GM12878 (cell line): Measurements from ENCODE around the gene SUPT6H. TPM values are rescaled to one million over a fixed set of nuclear protein-coding genes. Genes with fewer than 3 reads are reported as not detected.

Experiments used
- ATAC-seq: fragments of 200-7000 bp; cut with Tn5 transposase; 3 replicates; pipeline ENCODE4 v1.9.1; 2020; ENCODE audit warnings: mild to moderate bottlenecking, moderate library complexity
- BruUV-seq: library from RNA; stranded (reverse); fragments of 400-500 nt; replicated peaks from 2 replicates; lab custom pipeline; 2021; lab: Mats Ljungman, UMichigan
- CTCF ChIA-PET: fragments of 300-600 bp; sonication (Branson Sonifier 250); formaldehyde crosslinking; extraction: SDS; loops from one replicate; lab custom pipeline; 2021; ENCODE audit warnings: inconsistent platforms; lab: Yijun Ruan, JAX
- POLR2A ChIA-PET: fragments of 350-600 bp; formaldehyde crosslinking; extraction: SDS; loops from one replicate; lab custom pipeline; 2021; ENCODE audit warnings: inconsistent platforms; lab: Charles Lee
- RAD21 ChIA-PET: fragments of 300-600 bp; sonication (Branson Sonifier 250); formaldehyde crosslinking; loops from one replicate; lab custom pipeline; 2023; ENCODE audit warnings: antibody characterized with exemption; ENCODE audit not compliant: unreplicated experiment; lab: Charles Lee
- SMC1A ChIA-PET: fragments of 300-600 bp; sonication (Branson Sonifier 250); formaldehyde crosslinking; loops from one replicate; lab custom pipeline; 2023; ENCODE audit not compliant: unreplicated experiment, uncharacterized antibody; lab: Charles Lee
- DNase-seq: peaks from one replicate; pipeline ENCODE4 v3.0.0-alpha.2; 2011; ENCODE audit warnings: low read depth, low spot score
- FAIRE-seq: peaks from 3 replicates; lab custom pipeline; 2011; peaks lifted over from hg19 to GRCh38; lab: Jason Lieb, UNC
- H2AFZ ChIP-seq: 2 replicates; pipeline ENCODE4 v1.6.0; 2011; ENCODE audit warnings: low read depth, low read length, control low read depth; ENCODE audit not compliant: control insufficient read depth
- H3K27ac ChIP-seq: 2 replicates; pipeline ENCODE4 v1.5.1; 2011; ENCODE audit warnings: control low read depth; ENCODE audit not compliant: control insufficient read depth, insufficient read depth
- H3K27me3 ChIP-seq, 2 experiments: replicated peaks in 1 of 2; 2 replicates each; pipeline versions ENCODE4 v1.6.0 to v1.6.1; 2011; ENCODE audit warnings: low read length in 1 of 2; ENCODE audit not compliant: control insufficient read depth in 2 of 2, insufficient read depth in 2 of 2
- H3K36me3 ChIP-seq, 2 experiments: 2 replicates each; pipeline ENCODE4 v1.5.1; 2011; ENCODE audit warnings: low read length in 1 of 2; ENCODE audit not compliant: control insufficient read depth in 2 of 2, insufficient read depth in 2 of 2
- H3K4me1 ChIP-seq: 2 replicates; pipeline ENCODE4 v1.6.1; 2011; ENCODE audit warnings: mild to moderate bottlenecking, low read length, moderate library complexity, mixed read lengths; ENCODE audit not compliant: control insufficient read depth, insufficient read depth
- H3K4me2 ChIP-seq: 2 replicates; pipeline ENCODE4 v1.6.0; 2011; ENCODE audit warnings: control low read depth; ENCODE audit not compliant: control insufficient read depth, insufficient read depth
- H3K4me3 ChIP-seq: fragments of 200-600 bp; sonication (generic); 2 replicates; pipeline ENCODE4 v1.5.1; 2016
- H3K79me2 ChIP-seq: 2 replicates; pipeline ENCODE4 v1.6.0; 2011; ENCODE audit warnings: low read length; ENCODE audit not compliant: control insufficient read depth, insufficient read depth
- H3K9ac ChIP-seq: 2 replicates; pipeline ENCODE4 v1.8.0; 2011; ENCODE audit warnings: low read length, control low read depth, mixed read lengths; ENCODE audit not compliant: control insufficient read depth, insufficient read depth
- H3K9me3 ChIP-seq: replicated peaks from 3 replicates; pipeline ENCODE4 v1.5.1; 2011; ENCODE audit warnings: mild to moderate bottlenecking, low read length; ENCODE audit not compliant: control insufficient read depth, insufficient read depth
- H4K20me1 ChIP-seq: 2 replicates; pipeline ENCODE4 v1.6.0; 2011; ENCODE audit not compliant: control insufficient read depth, insufficient read depth
- BACH1 ChIP-seq: fragments of 450-650 bp; IDR thresholded peaks from 2 replicates; pipeline ENCODE4 v1.6.1; 2017; ENCODE audit warnings: mild to moderate bottlenecking, borderline replicate concordance
- CBFB ChIP-seq: IDR thresholded peaks from 2 replicates; pipeline ENCODE4 v1.6.1; 2016; ENCODE audit warnings: antibody characterized with exemption, low read depth
- DPF2 ChIP-seq: fragments of 450-650 bp; IDR thresholded peaks from 2 replicates; pipeline ENCODE4 v1.6.1; 2017; ENCODE audit warnings: mild to moderate bottlenecking
- EZH2 ChIP-seq: IDR thresholded peaks from 2 replicates; pipeline ENCODE4 v1.6.1; 2012; ENCODE audit warnings: low read depth, mild to moderate bottlenecking, control low read depth, inconsistent platforms, low read length, borderline replicate concordance; ENCODE audit not compliant: control insufficient read depth
- FOXM1 ChIP-seq: IDR thresholded peaks from 2 replicates; pipeline ENCODE4 v1.6.1; 2012; ENCODE audit warnings: low read depth, mild to moderate bottlenecking, inconsistent platforms, low read length, moderate library complexity
- LARP7 ChIP-seq: fragments of 450-650 bp; IDR thresholded peaks from 2 replicates; pipeline ENCODE4 v1.6.1; 2017; ENCODE audit warnings: mild to moderate bottlenecking
- MTA3 ChIP-seq: IDR thresholded peaks from 2 replicates; pipeline ENCODE4 v1.6.1; 2012; ENCODE audit warnings: low read length, inconsistent platforms, borderline replicate concordance
- NR2F1 ChIP-seq: fragments of 450-650 bp; conservative IDR thresholded peaks from 2 replicates; pipeline ENCODE4 v1.6.1; 2017; ENCODE audit warnings: mild to moderate bottlenecking
- PML ChIP-seq: IDR thresholded peaks from 2 replicates; pipeline ENCODE4 v1.6.1; 2012; ENCODE audit warnings: low read length, inconsistent platforms
- POLR2A ChIP-seq: IDR thresholded peaks from 2 replicates; pipeline ENCODE4 v1.6.1; 2011; ENCODE audit warnings: low read depth, mild to moderate bottlenecking, low read length
- RAD21 ChIP-seq: IDR thresholded peaks from 2 replicates; pipeline ENCODE4 v1.6.1; 2011; ENCODE audit warnings: mild to moderate bottlenecking, low read depth, low read length, moderate library complexity; ENCODE audit not compliant: insufficient read depth
- TCF12 ChIP-seq: IDR thresholded peaks from 2 replicates; pipeline ENCODE4 v1.6.1; 2011; ENCODE audit warnings: low read depth, mild to moderate bottlenecking, low read length
- ZNF274 ChIP-seq: IDR thresholded peaks from one replicate; pipeline ENCODE4 v1.8.0; 2011; ENCODE audit not compliant: insufficient read length, insufficient read depth
- WGBS: methylation state at CpG from one replicate; pipeline ENCODE4 v1.1.6; 2016; ENCODE audit warnings: low lambda C conversion rate; ENCODE audit not compliant: insufficient replicate concordance, insufficient coverage; ENCODE audit errors: missing lambda C conversion rate; 5-methylcytosine and 5-hydroxymethylcytosine counted together
- in situ Hi-C: fragments of 300-500 bp; cut with MboI; formaldehyde crosslinking; loops from 9 replicates; pipeline ENCODE4 v1.14.3; 2018; ENCODE audit warnings: mixed read lengths
- intact Hi-C: fragments of 100-400 bp; cut with micrococcal nuclease; formaldehyde crosslinking; loops from one replicate; pipeline ENCODE4 v1.14.2; 2022; ENCODE audit not compliant: unreplicated experiment
- polyA plus RNA-seq, 11 experiments: library from polyadenylated mRNA; depleted of rRNA in 4 of 11; unstranded in 6 of 11; stranded (reverse) in 5 of 11; fragments of >200 nt; fragmentation: Nextera tagmentation in 4 of 11; fragmentation: Illumina TruSeq in 1 of 11; extraction: Ambion mirVana in 4 of 11; extraction: Trizol in 1 of 11; gene quantifications; 1 replicate in 1 of 11; 2 replicates in 10 of 11; pipeline versions ENCODE4 v1.2.1 to v1.2.3, GENCODE V29; 2011 to 2016; ENCODE audit warnings: inconsistent platforms in 2 of 11, missing spikeins in 2 of 11, low read depth in 1 of 11
- total RNA-seq, 4 experiments: library from RNA; depleted of rRNA in 3 of 4; stranded (reverse); fragments of >200 nt in 3 of 4; fragmentation: Illumina TruSeq in 1 of 4; extraction: Trizol in 1 of 4; gene quantifications; 2 replicates each; pipeline versions ENCODE4 v1.2.1 to v1.2.3, GENCODE V29; 2013 to 2021
- TF ChIP-seq, protein P1 (sequence below): fragments of 450-650 bp; IDR thresholded peaks from 2 replicates; pipeline ENCODE4 v1.6.1; 2017; ENCODE audit warnings: mild to moderate bottlenecking

Gene SUPT6H
- total and polyA plus RNA-seq, 10 of the 15 experiments (the other 5 are each of a cell fraction or from before 2014, with no cell fraction given), result 1.7 to 58.8 (median 37.7) TPM

DNA sequence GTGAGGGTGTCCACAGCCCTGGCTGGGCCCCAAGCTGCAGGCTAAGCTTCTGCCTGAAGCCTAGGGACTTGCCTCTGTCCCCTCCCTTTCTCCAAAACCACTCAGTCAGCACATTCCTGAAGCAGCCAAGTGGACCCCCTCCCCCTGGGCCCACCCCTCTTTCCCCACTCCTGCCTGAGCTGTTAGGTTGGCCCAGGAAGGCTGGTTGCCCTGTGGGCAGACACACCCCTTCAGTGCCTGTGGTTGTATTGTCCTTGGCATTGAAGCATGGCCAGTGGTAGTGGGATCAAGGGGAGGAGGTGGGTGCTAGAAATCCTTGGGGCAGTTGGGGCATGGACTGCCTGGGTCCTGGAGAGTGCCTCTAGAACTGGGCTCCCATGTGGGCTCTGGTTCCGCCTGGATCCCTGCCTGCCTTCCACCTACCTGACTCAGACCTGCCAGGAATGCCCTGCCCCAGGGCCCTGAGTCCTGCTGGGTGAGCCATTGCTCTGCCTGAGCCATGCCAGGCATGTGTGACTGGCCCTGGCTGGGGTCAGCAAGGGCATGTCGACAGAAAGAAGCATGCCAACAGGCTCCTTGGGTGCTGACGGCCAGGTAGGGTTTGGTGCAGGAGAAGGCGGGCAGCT lies 83.9 kb downstream of the SUPT6H start:
- H3K27ac ChIP-seq, result peak overlapping the region; percentile 95
- DNase-seq (no peak), ATAC-seq (no peak), FAIRE-seq (no peak)
- H2AFZ ChIP-seq, result no peak overlapping the region
- SMC1A ChIA-PET, result interaction anchor here (17.8 kb wide), 1 partner anchor 17 kb away, joined by 326 read pairs; the partner anchor contains the start of genes NEK8 and TLCD1
- peaks cover 52% of the 10 kb centered on the region for H3K4me1 ChIP-seq
- H3K9me3 ChIP-seq, result no peaks in the 10 kb centered on the region
- 37% methylated on average over 4 of the region's 4 CpGs for WGBS
- in situ Hi-C loops, result loop anchor here (25.0 kb wide), 1 partner anchor 1284 kb away; the partner anchor contains the start of gene KSR1
- peaks cover 77% of the 10 kb centered on the region for H3K79me2 ChIP-seq
- H3K9ac ChIP-seq, result peak overlapping the region; percentile 98
- no TSS peak for BruUV-seq
- TF ChIP-seq TCF12, result no peak
- no peak for TF ChIP-seq EZH2
- TF ChIP-seq MTA3, result no peak
- TF ChIP-seq LARP7, result 0 out of 2 replicates have a peak, but pooled peaks have one; percentile 18
- TF ChIP-seq NR2F1, result no peak
- no peak for TF ChIP-seq ZNF274
- no peak for TF ChIP-seq FOXM1
- TF ChIP-seq CBFB, result no peak
- TF ChIP-seq BACH1, result 0 out of 2 replicates have a peak, but pooled peaks have one; percentile 17
- TF ChIP-seq PML, result no peak
- 0 out of 2 replicates have a peak, but pooled peaks have one; percentile 3 for TF ChIP-seq DPF2
- peak; percentile 59 for TF ChIP-seq POLR2A
- no peak for TF ChIP-seq RAD21
- TF ChIP-seq, protein P1, sequence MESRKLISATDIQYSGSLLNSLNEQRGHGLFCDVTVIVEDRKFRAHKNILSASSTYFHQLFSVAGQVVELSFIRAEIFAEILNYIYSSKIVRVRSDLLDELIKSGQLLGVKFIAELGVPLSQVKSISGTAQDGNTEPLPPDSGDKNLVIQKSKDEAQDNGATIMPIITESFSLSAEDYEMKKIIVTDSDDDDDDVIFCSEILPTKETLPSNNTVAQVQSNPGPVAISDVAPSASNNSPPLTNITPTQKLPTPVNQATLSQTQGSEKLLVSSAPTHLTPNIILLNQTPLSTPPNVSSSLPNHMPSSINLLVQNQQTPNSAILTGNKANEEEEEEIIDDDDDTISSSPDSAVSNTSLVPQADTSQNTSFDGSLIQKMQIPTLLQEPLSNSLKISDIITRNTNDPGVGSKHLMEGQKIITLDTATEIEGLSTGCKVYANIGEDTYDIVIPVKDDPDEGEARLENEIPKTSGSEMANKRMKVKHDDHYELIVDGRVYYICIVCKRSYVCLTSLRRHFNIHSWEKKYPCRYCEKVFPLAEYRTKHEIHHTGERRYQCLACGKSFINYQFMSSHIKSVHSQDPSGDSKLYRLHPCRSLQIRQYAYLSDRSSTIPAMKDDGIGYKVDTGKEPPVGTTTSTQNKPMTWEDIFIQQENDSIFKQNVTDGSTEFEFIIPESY, result no peak
- intact Hi-C loops, result no loop called here
- RAD21 ChIA-PET, result interaction anchor here (1.2 to 17.4 kb wide), 5 partner anchors 18 to 101 kb away, joined by 4 to 375 read pairs (median 5); partner anchors contain the start of genes BLTP2, NEK8, RPL23A and TLCD1
- peak overlapping the region; percentile 85 for H3K4me2 ChIP-seq
- H3K36me3 ChIP-seq, result peaks cover 28 to 31% of the 10 kb centered on the region in 2 experiments
- no peaks in the 10 kb centered on the region for H3K27me3 ChIP-seq
- H4K20me1 ChIP-seq, result peaks cover 19% of the 10 kb centered on the region
- H3K4me3 ChIP-seq, result peak overlapping the region; percentile 92
- CTCF ChIA-PET, result interaction anchor here (0.7 to 10.0 kb wide), 4 partner anchors 18 to 379 kb away, joined by 3 to 394 read pairs (median 18); partner anchors contain the start of genes NEK8, RPL23A and TLCD1
- POLR2A ChIA-PET, result interaction anchor here (0.5 to 15.2 kb wide), 9 partner anchors 9 to 818 kb away, joined by 3 to 485 read pairs (median 4); partner anchors contain the start of genes BLTP2, FAM222B, NEK8 and PHF12
